Measurements from ENCODE around the gene GLI3. TPM values are rescaled to one million over a fixed set of nuclear protein-coding genes. Genes with fewer than 3 reads are reported as not detected.

The GLI3 gene
- total RNA-seq, 1 donor from 2014 or later, result 27.7 TPM

DNA sequence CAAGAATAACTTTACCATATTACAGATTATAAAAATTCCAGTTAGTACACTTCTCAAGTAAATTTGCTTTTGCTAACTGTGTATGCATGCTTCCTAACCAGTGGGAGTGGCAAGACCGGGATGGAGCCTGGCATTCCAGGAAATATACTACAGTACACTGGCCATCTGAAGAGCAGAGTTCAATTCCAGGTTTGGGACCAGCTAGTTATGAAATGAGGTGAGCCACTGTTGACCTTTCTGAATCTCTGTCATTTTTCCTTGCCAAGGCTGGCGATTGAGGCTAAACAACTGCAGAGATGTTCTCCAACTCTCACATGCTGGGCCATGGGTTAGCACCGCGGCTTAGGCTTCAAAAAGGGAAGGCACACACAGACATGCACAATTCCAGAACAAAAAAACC lies 258.2 kb downstream of the GLI3 start:
- no peak overlapping the region for H2AFZ ChIP-seq (ENCODE audit: low read depth, low read length)
- Mint-ChIP-seq H3K36me3 (ENCODE audit: low read depth, unreplicated experiment) (no peaks in the 10 kb centered on the region), H3K4me3 (ENCODE audit: unreplicated experiment) (no peak overlapping the region), H3K9me3 (ENCODE audit: unreplicated experiment) (no peaks in the 10 kb centered on the region), H3K27ac (ENCODE audit: unreplicated experiment) (no peak overlapping the region), H3K4me1 (ENCODE audit: low read depth, unreplicated experiment) (peaks cover 4% of the 10 kb centered on the region), H3K27me3 (ENCODE audit: low read depth, unreplicated experiment) (no peaks in the 10 kb centered on the region)
- H3K9ac ChIP-seq (ENCODE audit: low read length), result no peak overlapping the region
- peaks cover 3% of the 10 kb centered on the region for H3K4me1 ChIP-seq (ENCODE audit: insufficient read depth, low read length)
- no peaks in the 10 kb centered on the region for H3K27me3 ChIP-seq (ENCODE audit: insufficient read depth, low read length)
- DNase-seq (ENCODE audit: low read depth) (no peak), FAIRE-seq (peak; percentile 41)
- no peak overlapping the region for H3K4me3 ChIP-seq (ENCODE audit: insufficient read depth, low read depth, low read length)
- H3K4me2 ChIP-seq (ENCODE audit: low read length), result no peak overlapping the region
- no peaks in the 10 kb centered on the region for H3K9me3 ChIP-seq (ENCODE audit: insufficient read depth, low read depth, low read length)
- no peaks in the 10 kb centered on the region for H3K79me2 ChIP-seq (ENCODE audit: insufficient read depth, low read length)
- no peak overlapping the region for H3K27ac ChIP-seq (ENCODE audit: low read depth, low read length)
- H4K20me1 ChIP-seq (ENCODE audit: insufficient read depth, low read length), result no peaks in the 10 kb centered on the region
- no peak for TF ChIP-seq EZH2 (IDR thresholded peaks at IDR 0.05; ENCODE audit: insufficient read depth, low read length)
- peaks cover 3% of the 10 kb centered on the region for H3K36me3 ChIP-seq (ENCODE audit: insufficient read depth, low read length)

- Histone ChIP-seq H3K4me2 (ENCODE audit: low read length) (peak overlapping the region; percentile 46), H3K36me3 (ENCODE audit: insufficient read depth, low read length) (peaks cover 3% of the 10 kb centered on the region), H3K27me3 (ENCODE audit: insufficient read depth, low read length) (no peaks in the 10 kb centered on the region), H4K20me1 (ENCODE audit: insufficient read depth, low read length) (no peaks in the 10 kb centered on the region), H2AFZ (ENCODE audit: low read depth, low read length) (no peak overlapping the region), H3K9me3 (ENCODE audit: insufficient read depth, low read depth, low read length) (no peaks in the 10 kb centered on the region), H3K4me3 (ENCODE audit: insufficient read depth, low read depth, low read length) (no peak overlapping the region), H3K4me1 (ENCODE audit: insufficient read depth, low read length) (peaks cover 3% of the 10 kb centered on the region), H3K9ac (ENCODE audit: low read length) (no peak overlapping the region), H3K27ac (ENCODE audit: low read depth, low read length) (no peak overlapping the region), H3K79me2 (ENCODE audit: insufficient read depth, low read length) (no peaks in the 10 kb centered on the region)
- Mint-ChIP-seq H3K27ac (ENCODE audit: unreplicated experiment) (no peak overlapping the region), H3K4me1 (ENCODE audit: low read depth, unreplicated experiment) (peaks cover 4% of the 10 kb centered on the region), H3K27me3 (ENCODE audit: low read depth, unreplicated experiment) (no peaks in the 10 kb centered on the region), H3K36me3 (ENCODE audit: low read depth, unreplicated experiment) (no peaks in the 10 kb centered on the region), H3K4me3 (ENCODE audit: unreplicated experiment) (no peak overlapping the region), H3K9me3 (ENCODE audit: unreplicated experiment) (no peaks in the 10 kb centered on the region)
- TF ChIP-seq, protein P1, sequence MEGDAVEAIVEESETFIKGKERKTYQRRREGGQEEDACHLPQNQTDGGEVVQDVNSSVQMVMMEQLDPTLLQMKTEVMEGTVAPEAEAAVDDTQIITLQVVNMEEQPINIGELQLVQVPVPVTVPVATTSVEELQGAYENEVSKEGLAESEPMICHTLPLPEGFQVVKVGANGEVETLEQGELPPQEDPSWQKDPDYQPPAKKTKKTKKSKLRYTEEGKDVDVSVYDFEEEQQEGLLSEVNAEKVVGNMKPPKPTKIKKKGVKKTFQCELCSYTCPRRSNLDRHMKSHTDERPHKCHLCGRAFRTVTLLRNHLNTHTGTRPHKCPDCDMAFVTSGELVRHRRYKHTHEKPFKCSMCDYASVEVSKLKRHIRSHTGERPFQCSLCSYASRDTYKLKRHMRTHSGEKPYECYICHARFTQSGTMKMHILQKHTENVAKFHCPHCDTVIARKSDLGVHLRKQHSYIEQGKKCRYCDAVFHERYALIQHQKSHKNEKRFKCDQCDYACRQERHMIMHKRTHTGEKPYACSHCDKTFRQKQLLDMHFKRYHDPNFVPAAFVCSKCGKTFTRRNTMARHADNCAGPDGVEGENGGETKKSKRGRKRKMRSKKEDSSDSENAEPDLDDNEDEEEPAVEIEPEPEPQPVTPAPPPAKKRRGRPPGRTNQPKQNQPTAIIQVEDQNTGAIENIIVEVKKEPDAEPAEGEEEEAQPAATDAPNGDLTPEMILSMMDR (IDR thresholded peaks at IDR 0.05; ENCODE audit: insufficient read depth, low read depth, low read length), result no peak
- no peak for TF ChIP-seq EZH2 (IDR thresholded peaks at IDR 0.05; ENCODE audit: insufficient read depth, low read length)
- FAIRE-seq, result no peak
- DNase-seq (ENCODE audit: low read depth), result no peak
Measured at GRCh38 chr7:41977661-41978060, 259.3 kb downstream of the GLI3 start.

GRCh38 chr7:41977151-41977651 lies 259.8 kb downstream of the GLI3 start:
- Histone ChIP-seq H3K4me1 (ENCODE audit: insufficient read depth, low read length) (peaks cover 3% of the 10 kb centered on the region), H2AFZ (ENCODE audit: low read depth, low read length) (peak overlapping the region; percentile 27), H3K36me3 (ENCODE audit: insufficient read depth, low read length) (peaks cover 3% of the 10 kb centered on the region), H3K27me3 (ENCODE audit: insufficient read depth, low read length) (no peaks in the 10 kb centered on the region), H3K27ac (ENCODE audit: low read depth, low read length) (no peak overlapping the region), H3K9me3 (ENCODE audit: insufficient read depth, low read depth, low read length) (no peaks in the 10 kb centered on the region), H4K20me1 (ENCODE audit: insufficient read depth, low read length) (no peaks in the 10 kb centered on the region), H3K9ac (ENCODE audit: low read length) (no peak overlapping the region), H3K79me2 (ENCODE audit: insufficient read depth, low read length) (no peaks in the 10 kb centered on the region), H3K4me3 (ENCODE audit: insufficient read depth, low read depth, low read length) (no peak overlapping the region), H3K4me2 (ENCODE audit: low read length) (peak overlapping the region; percentile 46)
- Mint-ChIP-seq H3K27ac (ENCODE audit: unreplicated experiment) (no peak overlapping the region), H3K36me3 (ENCODE audit: low read depth, unreplicated experiment) (no peaks in the 10 kb centered on the region), H3K27me3 (ENCODE audit: low read depth, unreplicated experiment) (no peaks in the 10 kb centered on the region), H3K9me3 (ENCODE audit: unreplicated experiment) (no peaks in the 10 kb centered on the region), H3K4me3 (ENCODE audit: unreplicated experiment) (no peak overlapping the region), H3K4me1 (ENCODE audit: low read depth, unreplicated experiment) (peaks cover 4% of the 10 kb centered on the region)
- peak; percentile 49 for DNase-seq (ENCODE audit: low read depth)
- peak; percentile 9 for FAIRE-seq
- no peak for TF ChIP-seq EZH2 (IDR thresholded peaks at IDR 0.05; ENCODE audit: insufficient read depth, low read length)
- TF ChIP-seq, protein P1 (IDR thresholded peaks at IDR 0.05; ENCODE audit: insufficient read depth, low read depth, low read length), result peak; percentile 95
